ENCODE measurements around the gene FOXRED1.
"Not testable (repeated sequence)": the region's sequence is repeated elsewhere in the genome, so short reads cannot be mapped to it uniquely, and the experiment has no call there.

The FOXRED1 gene

DNA sequence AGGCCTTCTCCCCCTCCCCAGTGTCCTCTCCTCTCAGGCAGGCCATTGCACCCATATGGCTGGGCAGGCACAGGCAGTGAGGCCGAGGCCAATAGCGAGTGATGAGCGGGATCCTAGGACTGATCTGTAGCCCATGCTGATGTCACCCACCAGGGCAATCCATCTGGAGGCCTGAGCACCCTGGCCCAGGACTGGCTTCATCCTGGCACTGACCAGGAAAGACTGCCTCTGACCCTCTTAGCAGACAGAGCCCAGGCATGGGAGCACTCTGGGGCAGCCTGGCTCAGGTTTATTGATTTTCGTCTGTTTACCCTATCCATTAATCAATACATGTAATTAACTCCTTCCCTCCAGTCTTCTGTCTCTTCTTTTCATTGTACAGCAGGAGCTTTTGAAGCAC is 8.8 kb downstream of the FOXRED1 start:
- no peak for DNase-seq

DNA sequence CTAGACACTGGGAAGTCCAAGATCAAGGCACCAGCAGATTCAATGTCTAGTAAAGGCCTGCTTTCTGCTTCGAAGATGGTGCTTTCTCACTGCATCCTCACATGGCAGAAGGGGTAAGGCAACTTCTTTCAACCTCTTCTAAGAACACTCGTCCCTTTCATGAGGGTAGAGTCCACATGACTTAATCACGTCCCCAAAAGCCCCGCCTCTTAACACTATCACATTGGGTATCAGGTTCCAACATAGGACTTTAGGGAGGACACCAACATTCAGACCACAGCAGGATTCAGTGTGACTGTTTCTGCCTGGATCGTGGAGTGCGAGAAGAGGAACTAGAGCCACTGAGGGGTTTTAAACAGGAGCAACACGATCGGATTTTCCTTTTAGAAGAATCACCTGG is 10.2 kb downstream of the FOXRED1 start:
- DNase-seq: no peak

DNA sequence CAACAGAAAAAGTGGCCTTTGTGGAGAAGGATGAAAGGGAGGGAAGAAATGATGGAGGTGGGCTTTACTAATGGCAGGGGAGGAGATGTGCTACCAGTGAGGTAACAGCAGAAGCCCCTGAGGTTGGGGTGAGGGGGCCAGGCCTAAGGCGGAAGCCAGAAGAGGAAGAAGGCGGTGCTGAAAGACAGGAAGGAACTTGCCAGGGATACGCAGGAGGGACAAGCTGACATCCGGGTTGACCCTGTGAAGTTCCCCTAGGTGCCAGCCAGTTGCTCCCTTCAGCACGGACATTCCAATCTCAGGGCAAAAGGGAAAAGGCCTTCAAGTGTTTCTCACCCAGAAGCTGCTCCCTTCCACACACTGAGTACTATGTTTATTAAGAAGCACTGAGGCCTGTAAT is 11.6 kb downstream of the FOXRED1 start:
- DNase-seq: peak in 1 of 14 donors; percentile 3

DNA sequence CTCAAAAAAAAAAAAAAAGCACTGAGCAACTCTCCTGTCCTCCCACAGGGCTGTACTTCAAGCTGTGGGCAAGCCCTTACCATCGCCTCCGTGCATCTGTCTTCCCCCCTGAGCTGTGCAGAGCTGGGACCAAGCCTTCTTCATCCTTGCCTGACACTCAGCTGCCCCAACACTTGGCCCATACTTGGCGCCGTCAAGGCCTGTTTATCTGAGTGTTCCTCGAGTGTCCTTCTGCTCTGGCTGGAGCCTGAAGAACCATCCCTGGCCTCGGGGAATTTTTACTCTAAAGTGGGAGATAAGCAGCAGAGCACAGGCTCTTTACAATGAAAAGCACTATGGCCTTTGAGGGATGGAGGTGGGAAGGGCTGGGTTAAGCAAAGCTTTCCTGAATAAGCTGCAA is 12.3 kb downstream of the FOXRED1 start:
- DNase-seq: no peak

DNA sequence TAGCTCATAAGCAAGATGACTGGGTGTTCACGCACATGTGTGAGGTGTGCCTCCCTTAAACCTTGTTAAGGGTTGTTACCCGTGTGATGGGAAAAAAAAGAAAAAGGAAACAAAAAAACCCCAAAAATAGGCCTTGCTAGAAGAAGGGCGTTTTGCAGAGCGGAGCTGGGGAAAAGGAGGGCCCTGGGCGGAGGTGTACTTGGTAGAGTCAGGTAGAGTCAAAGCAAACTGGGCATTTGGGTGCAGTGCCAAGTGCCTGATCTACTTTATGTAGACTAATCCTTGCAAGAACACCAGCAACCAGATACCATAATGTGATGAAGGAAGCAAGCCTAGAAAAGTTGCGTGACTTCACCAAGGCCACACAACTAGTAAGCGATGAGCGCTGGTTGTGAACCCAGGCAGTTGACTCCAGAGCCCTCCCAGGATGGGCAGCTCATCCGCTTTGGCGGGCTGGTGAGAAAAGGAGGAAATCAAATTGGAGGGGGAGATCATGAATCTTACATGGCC is 12.8 kb downstream of the FOXRED1 start:
- no peak for DNase-seq

DNA sequence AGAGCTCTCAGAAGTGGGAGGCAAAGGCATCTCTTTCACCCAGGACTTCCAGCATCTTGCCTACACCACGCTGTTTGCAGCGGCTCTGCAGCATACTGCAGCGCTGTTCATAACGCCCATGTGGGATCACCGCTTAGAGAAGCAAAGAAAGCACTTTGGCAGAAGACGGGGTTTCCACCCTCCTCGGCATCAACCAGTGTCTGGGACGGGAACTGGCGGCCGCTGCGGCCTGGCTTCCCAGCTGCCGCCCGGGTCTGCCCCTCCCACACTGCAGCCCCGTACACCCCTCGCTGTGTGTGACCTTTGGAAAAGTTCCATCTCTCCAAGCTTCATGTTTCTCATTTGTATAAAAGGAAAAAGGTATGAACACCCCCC is 13.4 kb downstream of the FOXRED1 start:
- DNase-seq: peak in 7 of 14 donors; percentile 23 to 54 (median 36)

DNA sequence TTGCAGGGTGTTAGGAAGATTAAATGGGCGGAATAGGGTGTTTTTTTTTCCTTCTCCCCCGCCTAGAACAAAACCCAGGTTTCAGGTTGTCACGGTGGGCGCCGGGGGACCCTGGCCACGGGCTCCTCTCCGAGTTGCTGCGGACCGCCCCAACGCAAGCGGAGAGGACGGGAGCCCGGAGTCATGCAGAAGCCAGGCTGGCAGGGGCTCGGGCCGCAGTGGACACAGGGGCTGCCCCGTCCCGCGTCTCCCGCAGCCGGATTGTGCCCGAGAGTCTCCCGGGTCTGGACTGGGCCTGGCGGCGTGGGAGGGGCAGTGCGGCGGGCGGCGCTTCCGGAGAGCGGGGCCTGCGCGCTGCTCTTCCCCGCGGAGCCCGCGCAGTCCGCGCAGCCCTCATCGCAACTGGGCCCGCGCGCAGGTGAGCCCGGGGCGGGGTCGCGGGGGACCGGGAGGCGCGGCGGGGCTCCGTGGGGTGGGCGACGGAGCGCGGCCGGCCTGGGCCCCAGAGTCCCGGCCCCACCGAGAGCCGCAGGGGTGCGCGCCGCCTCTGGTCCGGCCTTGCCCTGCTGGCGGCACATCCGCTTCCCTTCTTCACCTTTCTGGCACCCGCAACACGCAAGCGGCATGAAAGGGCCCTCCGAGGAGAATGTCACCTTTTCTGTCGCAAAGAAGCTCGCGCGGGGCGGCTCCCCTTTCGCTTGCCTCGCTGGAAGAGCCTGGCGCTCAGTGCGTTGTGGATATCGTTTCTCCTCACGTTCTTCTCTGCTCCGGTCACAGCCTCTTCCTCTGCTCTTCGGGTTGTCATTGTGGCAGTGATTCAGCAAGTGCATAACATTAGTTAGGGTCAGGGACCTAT is 14.0 kb downstream of the FOXRED1 start, which contains the start of gene TIRAP:
Gene TIRAP (plus strand): TSS at position 358 of the 856 bp plus-strand sequence. CDS start 7,802 bp downstream, outside the sequence.
- peak in 11 of 14 donors; percentile 29 to 81 (median 58) for DNase-seq

DNA sequence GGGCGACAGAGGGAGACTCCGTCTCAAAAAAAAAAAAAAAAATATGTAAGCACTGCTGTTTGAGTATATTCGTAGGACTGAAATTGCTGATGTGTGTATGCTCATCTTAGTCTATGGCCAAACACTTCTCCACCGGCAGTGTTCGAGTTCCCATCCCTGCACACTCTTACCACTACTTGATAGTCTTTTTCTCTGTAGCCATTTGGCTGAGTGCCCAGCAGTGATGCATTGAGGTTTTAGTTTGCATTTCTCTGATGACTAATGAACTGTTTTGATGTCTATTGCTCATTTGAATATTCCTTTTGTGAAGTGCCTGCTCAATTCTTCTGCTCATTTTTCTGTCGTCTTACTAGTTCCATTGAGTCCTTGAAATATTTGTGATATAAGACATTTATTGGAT is 15.9 kb downstream of the FOXRED1 start:
- peak in 1 of 14 donors; percentile 51 for DNase-seq

DNA sequence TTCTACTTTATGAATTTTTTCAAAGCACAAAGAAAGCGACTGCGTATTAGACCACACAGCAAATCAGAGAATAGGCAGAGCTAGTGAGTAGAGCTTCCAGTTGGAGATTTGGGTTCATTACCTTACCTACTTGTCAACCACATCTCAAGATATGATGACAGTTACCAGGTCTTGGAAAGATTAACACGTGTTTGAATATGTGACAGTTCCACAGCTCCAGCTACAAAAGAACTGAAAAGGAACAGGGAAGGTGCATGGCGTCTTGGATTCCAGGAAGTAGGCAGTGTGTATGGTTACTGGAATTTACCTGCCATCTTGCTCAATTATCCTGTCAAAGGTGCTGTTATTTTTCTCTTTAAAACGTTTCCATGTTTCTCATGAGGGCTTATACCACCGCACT is 19.3 kb downstream of the FOXRED1 start:
- DNase-seq: no peak

DNA sequence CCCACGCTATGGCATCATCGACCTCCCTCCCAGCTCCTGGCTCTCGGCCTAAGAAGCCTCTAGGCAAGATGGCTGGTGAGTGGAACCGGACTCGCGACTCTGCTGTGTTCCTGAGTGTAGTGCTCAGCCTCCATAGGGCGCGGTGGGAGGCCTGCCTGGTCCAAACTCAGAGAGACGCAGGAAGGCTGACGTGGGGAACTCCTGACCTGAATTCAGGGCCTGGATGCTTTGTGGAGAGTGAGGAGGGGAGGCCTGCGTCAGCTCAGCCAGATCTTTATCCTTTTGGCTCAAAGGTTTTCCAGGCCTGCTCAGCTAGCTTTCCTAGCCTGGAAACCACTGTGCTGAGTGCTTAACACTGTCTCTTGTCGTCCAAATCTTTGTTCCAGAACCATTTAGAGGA is 21.9 kb downstream of the FOXRED1 start:
- DNase-seq: no peak

DNA sequence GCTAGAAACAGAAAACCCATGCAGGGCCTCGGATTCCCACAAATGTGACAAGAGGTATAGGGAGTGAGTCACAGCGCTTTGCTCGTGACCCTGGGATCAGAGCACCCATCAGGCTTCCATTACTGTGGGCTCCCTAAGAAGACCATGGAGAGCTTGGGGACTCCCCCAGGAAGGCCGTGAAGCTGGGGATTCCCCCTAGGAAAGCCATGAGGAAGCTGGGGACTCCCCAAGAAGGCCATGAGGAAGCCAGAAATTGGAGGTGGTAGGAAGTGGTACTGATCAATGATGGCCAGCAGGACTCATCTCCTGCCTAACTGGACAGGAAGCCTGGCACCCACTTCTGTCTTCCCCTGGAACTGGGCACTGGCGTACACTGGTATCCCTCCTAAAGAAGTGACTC is 24.8 kb downstream of the FOXRED1 start:
- no peak for DNase-seq

DNA sequence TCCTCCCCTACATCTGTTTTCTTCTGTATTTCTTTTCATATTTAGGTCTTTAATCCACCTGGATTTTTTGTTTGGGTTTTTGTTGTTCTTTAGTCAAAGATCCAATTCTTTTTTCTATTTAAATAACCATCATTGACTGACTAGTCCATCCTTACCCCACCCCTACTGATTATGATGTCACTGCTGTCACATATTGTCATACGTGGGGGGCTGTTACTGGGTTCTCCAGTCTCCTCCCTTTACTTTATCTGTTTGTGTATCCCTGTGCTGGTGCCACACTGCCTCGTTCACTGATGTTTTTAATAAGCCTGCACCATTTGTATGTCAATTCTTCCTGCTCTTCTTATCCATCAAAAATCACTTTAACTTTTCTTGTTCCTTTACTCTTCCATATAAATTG is 28.1 kb downstream of the FOXRED1 start:
- DNase-seq: no peak

DNA sequence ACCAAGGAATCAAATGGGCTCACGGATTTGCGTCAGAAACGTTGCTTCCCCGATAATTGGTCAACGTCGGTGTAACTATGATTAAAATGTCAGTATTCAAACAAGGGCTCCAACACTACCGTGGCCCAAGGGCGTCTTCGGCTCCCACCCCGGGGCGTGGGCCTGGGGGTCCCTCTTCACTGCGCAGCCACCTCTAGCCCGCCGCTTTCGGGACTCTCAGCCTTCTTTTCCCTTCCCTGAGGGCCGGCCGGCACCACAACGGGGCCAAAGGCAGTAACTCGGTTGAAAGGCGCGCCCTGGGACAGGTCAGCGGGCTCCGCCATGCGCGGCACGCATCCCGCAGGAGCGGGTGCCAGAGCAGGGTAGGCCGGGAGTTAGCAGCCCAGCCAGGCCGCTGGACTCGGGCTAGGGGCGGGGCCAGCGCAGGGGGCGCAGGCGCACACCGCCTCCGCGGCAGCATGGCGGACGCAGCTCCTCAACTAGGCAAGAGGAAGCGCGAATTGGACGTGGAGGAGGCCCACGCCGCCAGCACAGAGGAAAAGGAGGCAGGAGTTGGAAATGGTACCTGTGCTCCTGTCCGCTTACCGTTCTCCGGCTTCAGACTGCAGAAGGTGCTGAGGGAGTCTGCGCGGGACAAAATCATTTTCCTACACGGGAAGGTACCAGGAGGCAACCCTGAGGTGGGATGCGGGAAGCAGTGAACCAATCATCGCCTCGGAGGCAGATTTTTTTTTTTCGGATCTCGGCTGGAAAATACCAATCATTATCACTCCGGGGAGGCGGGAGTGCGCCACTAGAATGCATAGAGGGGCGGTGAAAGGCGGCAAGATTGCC is 34.9 kb downstream of the FOXRED1 start, which contains the start of gene DCPS:
Gene DCPS (plus strand): TSS at position 438 of the 834 bp plus-strand sequence. CDS start 21 bp downstream, at position 459.
- peak; percentile 49 to 96 (median 86) for DNase-seq

DNA sequence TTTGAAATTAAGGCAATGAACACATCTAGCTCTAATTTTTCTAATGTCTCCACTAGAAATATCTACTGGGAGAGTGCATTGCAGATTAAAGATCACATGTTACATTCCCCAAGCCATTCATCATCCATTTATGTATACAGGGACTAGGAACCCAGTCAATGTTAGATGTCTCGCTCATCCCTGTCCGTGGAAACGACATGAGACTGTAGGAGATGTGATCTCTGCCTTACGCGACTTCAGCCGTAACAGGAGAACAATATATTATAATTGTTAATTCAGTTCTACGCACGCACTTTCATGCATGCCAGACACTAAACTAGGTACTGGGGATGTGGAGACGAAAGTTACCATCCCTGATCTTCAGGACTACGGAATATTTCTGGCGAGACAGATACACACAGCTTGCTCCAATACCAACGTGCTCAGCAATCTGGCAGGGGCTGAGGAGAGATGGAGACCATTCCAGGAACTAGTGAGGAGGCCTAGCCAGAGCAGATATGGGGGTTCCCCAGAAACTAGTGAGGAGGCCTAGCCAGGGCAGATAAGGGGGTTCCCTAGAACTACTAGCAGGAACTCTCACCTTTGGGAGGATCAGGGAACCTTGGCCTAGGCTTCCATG is 35.6 kb downstream of the FOXRED1 start:
- peak in 1 of 14 donors; percentile 70 for DNase-seq

DNA sequence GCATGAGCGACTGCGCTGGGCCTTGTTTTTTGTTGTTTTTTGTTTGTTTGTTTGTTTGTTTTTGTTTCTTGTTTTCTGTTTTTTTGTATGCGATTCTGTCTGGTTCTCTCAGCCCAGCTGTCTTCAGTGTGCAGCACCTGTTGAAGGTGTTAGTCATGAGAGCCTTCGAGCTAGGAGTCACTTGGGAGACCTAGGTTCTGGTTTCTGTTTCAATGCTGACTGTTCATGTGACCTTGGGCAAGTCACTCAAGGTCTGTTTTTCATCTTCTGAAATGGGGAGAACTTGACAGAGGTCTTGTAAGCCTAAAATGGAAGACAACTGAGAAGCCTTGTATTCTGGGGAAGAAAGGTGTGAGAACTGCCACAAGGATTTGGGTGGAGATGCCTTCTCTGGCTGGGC is 36.7 kb downstream of the FOXRED1 start:
- no peak for DNase-seq

DNA sequence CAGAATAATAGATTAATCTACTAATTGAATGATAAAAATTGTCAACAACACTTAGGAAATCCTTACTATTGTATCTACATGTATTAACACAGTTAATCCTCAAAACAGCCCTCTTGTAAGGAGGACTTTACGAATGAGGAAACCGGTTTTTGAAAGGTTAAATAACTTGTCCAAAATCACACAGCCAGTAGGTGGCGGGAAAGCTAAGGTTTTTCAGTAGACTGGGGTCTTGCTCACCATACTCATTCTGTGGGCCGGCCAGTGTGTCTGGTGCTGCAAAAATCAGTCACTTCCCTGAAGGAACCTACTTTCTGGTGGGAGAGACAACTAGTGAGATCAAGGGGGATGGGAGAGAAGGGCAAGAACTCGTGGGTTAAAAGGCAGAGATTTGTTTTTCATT is 38.8 kb downstream of the FOXRED1 start:
- DNase-seq: no peak

DNA sequence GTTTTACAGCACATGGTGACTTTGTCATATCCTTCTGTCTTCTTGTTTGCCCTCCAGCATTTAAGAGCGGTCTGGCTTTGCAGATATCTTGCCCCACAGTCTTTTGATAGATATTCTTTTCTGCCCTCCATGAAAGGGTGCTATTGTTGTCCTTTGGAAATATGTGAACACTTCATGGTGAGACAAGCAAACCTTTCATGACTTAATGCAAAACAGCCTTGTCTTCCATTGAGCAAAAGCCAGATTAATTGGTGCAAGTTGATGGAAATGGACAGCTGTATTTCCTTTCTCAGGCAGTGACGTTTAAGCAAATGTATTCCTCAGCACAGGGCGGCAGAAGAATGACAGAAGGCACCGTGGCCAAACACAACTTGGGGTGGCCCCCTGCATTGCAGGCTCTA is 39.3 kb downstream of the FOXRED1 start:
- no peak for DNase-seq

DNA sequence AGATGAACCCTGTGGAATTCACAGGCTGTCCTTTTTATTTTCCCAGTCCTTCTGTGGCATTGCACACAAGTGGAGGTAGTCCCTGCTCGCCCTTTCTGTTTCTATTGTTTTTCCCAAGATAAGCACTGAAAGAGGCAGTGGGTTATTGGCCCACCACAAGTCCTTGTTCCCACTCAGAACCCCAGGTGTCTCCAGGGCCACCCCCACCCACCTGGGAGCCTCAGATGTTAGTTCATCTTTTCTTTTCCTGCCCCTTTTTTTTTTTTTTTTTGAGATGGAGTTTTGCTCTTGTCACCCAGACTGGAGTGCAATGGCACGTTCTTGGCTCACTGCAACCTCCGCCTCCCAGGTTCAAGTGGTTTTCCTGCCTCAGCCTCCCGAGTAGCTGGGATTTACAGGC is 39.8 kb downstream of the FOXRED1 start:
- DNase-seq: not testable (repeated sequence)

DNA sequence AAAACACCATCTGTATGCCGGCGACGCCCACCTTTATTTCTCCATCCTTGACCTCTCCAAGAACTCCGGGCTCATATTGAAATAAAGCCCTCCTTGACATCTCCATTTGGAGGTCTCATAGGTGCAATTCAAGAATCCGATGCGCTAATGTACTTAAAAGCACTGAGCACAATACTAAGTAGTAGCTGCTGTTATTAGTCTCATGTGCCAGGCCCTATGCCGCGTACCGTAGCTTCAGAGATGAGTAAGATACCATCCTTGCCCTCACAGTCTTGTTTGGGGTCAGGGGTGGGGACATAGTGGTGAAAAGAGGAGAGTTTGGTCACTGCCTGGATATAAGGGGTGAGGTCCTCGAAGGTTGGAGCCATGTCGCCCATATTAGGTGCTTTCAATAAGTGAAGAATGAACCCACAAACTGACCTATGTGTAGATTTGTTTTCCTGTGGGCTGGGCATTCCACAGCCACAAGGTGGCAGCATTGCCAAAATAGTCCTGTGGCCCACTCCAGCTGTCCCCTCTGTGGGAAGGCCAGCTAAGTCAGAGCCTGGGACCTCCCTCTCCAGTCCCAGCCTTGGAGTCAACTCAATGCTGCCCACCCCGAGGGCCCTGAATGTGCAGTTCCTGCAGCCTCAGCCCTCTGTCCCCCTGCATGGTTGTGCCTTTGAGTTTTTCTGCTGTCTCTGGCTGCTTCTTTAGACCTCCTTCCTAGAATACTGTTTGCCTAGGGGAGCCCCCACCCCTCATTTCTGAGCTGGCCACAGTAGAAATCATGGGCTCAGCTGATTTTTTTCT is 41.4 kb downstream of the FOXRED1 start:
- DNase-seq: peak in 13 of 14 donors; percentile 9 to 73 (median 54)

DNA sequence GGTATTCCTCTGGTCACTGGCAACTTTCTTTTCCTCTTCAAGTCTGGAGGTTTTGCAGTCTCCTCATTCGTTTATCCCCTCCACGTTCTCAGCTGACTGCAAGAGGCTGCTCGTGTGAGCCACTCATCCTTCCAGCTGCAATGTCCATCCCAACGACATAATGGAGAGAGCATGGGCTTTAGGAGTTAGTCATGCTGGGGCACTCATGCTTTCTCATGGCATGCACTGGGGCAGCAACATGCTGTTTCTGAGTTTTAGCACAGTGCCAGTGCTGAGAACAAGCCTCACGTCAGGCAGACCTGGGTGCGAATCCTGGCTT is 42.0 kb downstream of the FOXRED1 start:
- DNase-seq: no peak

DNA sequence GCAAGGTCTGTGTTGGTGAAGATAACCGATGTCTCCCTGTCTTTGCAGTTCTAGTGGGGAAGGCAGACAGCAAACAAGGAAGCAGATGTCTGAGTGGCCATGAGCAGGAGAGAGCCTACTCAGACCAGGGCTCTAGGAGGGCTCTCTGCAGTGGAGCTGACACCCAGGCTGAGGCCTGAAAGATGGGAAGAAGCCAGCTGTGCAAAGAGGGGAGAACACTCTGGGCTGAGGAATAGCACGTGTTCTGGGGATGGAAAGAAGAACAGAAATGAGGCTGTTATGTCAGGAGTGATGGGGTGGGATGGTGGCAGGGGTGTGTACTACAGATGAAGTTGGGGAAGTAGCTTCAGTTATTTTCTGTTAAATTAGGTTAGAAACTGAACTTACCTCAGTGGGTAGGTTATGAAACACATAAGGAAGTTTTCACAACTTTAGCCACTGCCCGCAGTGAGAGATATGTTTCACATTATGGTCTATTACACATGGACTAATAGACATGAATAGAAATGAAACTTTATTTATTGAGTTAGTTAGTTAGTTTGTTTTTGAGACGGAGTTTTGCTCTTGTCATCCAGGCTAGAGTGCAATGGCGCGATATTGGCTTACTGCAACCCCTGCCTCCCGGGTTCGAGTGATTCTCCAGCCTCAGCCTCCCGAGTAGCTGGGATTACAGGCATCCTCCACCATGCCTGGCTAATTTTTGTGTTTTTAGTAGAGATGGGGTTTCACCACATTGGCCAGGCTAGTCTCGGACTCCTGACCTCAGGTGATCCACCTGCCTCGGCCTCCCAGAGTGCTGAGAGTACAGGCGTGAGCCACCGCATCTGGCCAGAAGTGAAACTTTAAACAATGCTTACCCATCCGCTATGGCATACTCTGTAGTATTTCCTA is 42.7 kb downstream of the FOXRED1 start:
- no peak for DNase-seq
